Renal cortex interstitium (tissue), 11 donors: ENCODE results near the gene MRPL36. TPM values are rescaled to one million over a fixed set of nuclear protein-coding genes. Genes with fewer than 3 reads are reported as not detected.
"Not testable (repeated sequence)": the region's sequence is repeated elsewhere in the genome, so short reads cannot be mapped to it uniquely, and the experiment has no call there.

ENCODE experiments used
- DNase-seq, 11 donors: peaks; one replicate each; pipeline ENCODE4 v3.0.0-alpha.2; 2013; ENCODE audit warnings: low read depth in 9 of 11, low spot score in 4 of 11; ENCODE audit errors: extremely low read depth in 1 of 11
- polyA plus RNA-seq, 3 donors: library from polyadenylated mRNA; unstranded; fragments of 120-200 nt; gene quantifications; one replicate each; pipeline ENCODE4 v1.2.1, GENCODE V29; 2013; ENCODE audit not compliant: insufficient read length in 3 of 3

The MRPL36 gene
- polyA plus RNA-seq, 3 donors: 34.1 to 45.8 (median 39.1) TPM

GRCh38 chr5:1823381-1824034 is 23.9 kb upstream of the MRPL36 start:
- no peak for DNase-seq

- no peak for DNase-seq
Observed at GRCh38 chr5:1821862-1822261, 22.2 kb upstream of the MRPL36 start.

- DNase-seq: no peak
Observed at GRCh38 chr5:1820926-1821325, 21.3 kb upstream of the MRPL36 start.

DNA sequence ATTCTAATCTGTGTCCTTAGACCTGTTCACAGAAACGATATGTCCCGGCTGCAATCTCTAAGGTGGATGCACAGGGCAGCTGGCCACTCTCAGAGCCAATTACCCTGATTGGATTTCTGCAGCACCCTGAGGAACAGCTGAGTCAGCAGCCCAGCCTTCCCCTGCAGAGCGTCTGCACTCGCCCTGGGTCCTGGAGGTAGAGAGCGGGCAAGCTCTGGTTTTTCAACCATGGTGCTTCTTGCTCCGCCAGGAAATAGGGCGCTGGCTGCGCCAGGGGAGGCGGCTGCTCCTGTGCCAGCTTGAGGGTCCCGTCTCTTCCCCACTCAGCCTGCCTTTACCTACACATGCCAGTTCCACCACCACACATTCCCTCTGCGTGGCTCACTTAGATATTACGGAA is 20.7 kb upstream of the MRPL36 start:
- DNase-seq: no peak

DNA sequence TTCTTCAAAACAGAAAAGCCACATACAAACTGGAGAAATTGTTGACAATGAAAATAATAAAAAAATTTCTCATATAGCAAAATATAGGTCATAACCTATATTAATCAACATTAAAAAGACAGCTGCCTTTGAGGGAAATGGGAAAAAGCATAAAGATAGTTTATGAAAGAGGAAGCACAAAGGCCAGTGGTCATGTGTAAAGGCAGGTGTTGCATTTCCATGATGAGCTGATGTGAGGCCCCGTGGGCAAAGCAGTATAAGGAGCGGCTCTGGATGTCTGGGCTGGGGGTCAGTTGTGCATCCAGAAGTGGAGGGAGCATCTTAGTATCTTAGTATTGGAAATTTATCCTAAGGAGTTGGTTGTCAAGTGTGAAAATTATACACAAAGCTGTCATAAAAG is 19.8 kb upstream of the MRPL36 start:
- no peak for DNase-seq

DNA sequence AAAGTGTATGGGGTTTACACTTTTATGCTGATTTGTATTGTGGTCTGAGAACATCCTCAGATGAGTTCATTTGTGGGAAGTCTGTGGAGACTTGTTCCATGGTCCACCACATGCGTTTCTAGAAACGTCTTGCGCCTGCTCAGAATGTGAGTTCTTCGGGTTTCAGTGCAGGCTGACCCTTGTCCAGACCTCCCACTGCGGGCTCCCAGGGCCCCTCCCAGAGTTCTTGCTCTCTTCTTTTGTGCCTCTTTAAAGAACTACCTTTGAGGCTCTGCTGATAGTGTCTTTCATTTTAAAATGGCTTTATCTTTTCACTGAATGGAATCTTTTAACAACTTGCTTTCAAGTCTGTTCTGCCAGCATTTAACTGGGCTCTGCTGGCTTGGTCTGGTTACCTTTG is 19.1 kb upstream of the MRPL36 start:
- DNase-seq: no peak

- DNase-seq: no peak
Observed at GRCh38 chr5:1817261-1818043, 17.8 kb upstream of the MRPL36 start.

DNA sequence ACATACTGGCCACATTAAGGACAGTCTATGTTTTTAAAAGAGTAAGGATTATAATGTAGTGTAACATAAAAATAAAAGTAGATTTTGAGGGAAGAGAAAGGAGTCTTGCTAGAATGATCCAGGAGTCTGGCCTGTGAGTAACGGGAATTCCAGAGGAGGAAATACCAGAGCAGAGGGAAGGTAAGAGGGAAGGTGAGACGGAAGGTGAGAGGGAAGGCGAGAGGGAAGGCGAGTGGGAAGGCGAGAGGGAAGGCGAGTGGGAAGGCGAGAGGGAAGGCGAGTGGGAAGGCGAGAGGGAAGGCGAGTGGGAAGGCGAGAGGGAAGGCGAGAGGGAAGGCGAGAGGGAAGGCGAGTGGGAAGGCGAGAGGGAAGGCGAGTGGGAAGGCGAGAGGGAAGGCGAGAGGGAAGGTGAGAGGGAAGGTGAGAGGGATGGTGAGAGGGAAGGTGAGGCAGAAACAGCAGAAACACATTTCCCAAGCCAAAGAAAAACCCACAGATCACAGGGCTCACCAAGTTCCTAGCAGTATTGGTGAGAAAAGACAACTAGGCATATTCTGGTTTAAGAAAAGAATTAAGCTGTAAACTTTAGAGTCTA is 17.0 kb upstream of the MRPL36 start:
- not testable (repeated sequence) for DNase-seq

DNA sequence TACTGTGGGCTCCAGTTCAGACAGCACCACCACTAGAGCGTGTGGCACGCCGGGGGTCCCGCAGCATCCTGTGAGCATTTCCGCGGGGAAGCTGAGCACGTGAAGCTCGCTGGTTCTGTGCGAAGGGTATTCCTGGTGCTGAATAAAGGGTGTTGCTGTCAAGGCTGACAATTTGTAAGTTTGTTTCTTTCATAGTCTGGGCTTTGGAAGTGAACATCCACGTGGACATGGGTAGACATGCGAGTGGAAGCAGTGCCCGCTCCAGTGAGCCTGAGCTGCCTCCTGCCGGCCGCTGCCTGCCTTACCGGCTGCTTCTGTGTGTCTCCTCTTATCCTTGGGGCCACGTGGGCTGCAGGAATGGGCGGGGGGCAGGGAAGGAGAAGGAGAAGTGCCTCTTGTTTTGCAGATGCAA is 16.2 kb upstream of the MRPL36 start:
- DNase-seq: no peak

GRCh38 chr5:1815071-1815786 is 15.6 kb upstream of the MRPL36 start:
- no peak for DNase-seq

DNA sequence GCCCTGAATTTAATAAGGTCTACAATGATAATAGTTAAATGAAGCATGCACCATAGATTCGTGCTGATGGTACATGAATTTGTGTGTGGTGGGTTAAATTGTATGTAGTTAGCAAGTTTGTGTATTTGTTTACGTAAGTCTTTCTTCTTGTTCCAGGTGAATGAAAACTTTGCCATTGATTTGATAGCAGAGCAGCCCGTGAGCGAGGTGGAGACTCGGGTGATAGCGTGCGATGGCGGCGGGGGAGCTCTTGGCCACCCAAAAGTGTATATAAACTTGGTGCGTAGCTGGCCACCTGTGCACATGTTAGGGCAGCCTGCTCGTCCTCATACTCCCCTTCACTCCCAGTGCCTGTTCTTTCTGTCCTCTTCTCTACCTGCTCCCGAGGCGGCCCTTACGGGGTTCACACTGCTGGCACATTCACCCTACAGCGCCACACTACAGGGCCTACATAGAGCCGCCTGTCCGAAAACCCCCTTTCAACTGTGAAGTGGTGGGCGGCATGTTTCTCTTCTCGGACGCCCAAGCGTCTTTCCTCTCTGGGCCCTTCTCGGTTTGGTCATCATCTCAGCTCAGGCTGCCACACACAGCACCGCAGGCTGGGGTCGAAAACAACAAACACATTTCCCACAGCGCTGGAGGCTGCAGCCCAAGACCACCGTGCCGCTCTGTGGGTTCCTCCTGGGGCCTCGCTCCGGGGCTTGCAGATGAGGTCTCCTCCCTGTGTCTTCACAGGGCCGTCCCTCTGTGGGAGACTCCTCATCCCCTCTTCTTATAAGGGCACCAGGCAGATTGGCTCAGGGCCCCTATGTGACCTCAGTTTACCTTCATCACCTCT is 14.8 kb upstream of the MRPL36 start:
- DNase-seq: no peak

GRCh38 chr5:1810581-1811101 is 11.0 kb upstream of the MRPL36 start:
- no peak for DNase-seq

GRCh38 chr5:1809416-1810035 is 9.9 kb upstream of the MRPL36 start:
- no peak for DNase-seq

- DNase-seq: no peak
Observed at GRCh38 chr5:1808439-1808838, 8.8 kb upstream of the MRPL36 start.

- DNase-seq: no peak
Observed at GRCh38 chr5:1807451-1808185, 8.0 kb upstream of the MRPL36 start.

- no peak for DNase-seq
Observed at GRCh38 chr5:1806974-1807373, 7.3 kb upstream of the MRPL36 start.

DNA sequence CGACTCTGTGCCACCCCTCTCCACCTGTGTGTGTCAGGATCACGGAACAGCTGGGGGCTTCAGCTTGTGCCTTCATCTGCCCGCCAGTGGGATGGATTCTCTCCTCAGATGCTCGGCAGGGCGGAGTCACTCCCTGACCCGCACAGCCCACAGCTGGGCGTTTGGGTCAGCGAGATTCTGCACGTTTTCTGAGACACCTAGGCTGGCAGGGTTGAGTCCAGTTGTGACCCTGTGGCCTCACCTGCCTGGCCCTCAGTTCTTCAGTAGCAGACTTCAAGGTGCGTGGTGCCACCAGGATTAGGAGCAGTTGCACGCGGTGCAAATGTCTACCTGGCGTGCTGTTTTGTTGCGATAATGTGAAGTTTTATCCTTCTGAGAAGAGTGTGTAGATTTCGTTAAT is 6.6 kb upstream of the MRPL36 start:
- no peak for DNase-seq

DNA sequence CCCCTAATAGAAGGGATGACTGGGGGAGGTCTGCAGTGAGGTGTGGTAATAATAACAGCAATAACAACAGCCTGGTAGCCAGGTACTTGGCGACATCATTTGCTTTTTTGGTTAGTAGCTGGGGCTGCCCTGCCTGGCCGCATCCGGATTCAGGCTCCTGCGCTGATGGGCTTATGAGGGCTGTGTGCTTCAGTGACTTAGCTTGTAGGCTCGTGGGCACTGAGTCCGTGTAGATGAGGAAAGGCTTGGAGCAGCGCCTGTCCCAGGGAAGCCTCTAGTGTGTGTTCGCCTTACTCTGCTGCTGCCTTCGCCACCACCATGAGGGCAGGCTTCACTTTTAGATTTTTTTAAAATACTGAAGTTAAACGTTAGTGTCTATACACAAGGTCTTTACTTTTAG is 6.1 kb upstream of the MRPL36 start:
- DNase-seq: no peak
